Keratinocyte (primary cell): ENCODE data around the gene LARGE1. TPM values are rescaled to one million over a fixed set of nuclear protein-coding genes. Genes with fewer than 3 reads are reported as not detected.

Experiments
- DNase-seq: peaks from one replicate; pipeline ENCODE4 v3.0.0-alpha.2; 2011; ENCODE audit warnings: low read depth, missing footprints, low spot score
- FAIRE-seq: peaks from 2 replicates; lab custom pipeline; 2011; peaks lifted over from hg19 to GRCh38; lab: Jason Lieb, UNC
- H2AFZ ChIP-seq: 2 replicates; pipeline ENCODE4 v1.6.0; 2012; ENCODE audit warnings: low read length, control low read depth, inconsistent platforms; ENCODE audit not compliant: control insufficient read depth
- H3K27ac ChIP-seq: 2 replicates; pipeline ENCODE4 v1.5.1; 2011; ENCODE audit warnings: low read length; ENCODE audit not compliant: control insufficient read depth, insufficient read depth
- H3K27me3 ChIP-seq: 3 replicates; pipeline ENCODE4 v1.6.0; 2011; ENCODE audit warnings: low read length; ENCODE audit not compliant: control insufficient read depth, insufficient read depth; ENCODE audit errors: extremely low read depth
- H3K36me3 ChIP-seq, 2 experiments: 2 replicates in 1 of 2; 3 replicates in 1 of 2; pipeline ENCODE4 v1.5.1; 2011; ENCODE audit warnings: low read length in 2 of 2, mild to moderate bottlenecking in 1 of 2; ENCODE audit not compliant: control insufficient read depth in 2 of 2, insufficient read depth in 2 of 2; ENCODE audit errors: extremely low read depth in 1 of 2
- H3K4me1 ChIP-seq: 3 replicates; pipeline ENCODE4 v1.5.1; 2011; ENCODE audit warnings: low read length; ENCODE audit not compliant: control insufficient read depth, insufficient read depth; ENCODE audit errors: extremely low read depth
- H3K4me2 ChIP-seq: 3 replicates; pipeline ENCODE4 v1.6.0; 2011; ENCODE audit warnings: low read depth, low read length; ENCODE audit not compliant: control insufficient read depth, insufficient read depth; ENCODE audit errors: extremely low read depth
- H3K4me3 ChIP-seq, 3 experiments: fragments of 200-600 bp in 1 of 3; sonication (generic) in 1 of 3; 2 replicates in 2 of 3; 3 replicates in 1 of 3; pipeline ENCODE4 v1.5.1; 2011 to 2016; ENCODE audit warnings: low read length in 3 of 3, mild to moderate bottlenecking in 3 of 3, control low read depth in 2 of 3, inconsistent platforms in 1 of 3, low read depth in 1 of 3, mixed read lengths in 1 of 3, mixed run types in 1 of 3, moderate library complexity in 1 of 3; ENCODE audit not compliant: control insufficient read depth in 2 of 3, insufficient read depth in 2 of 3; ENCODE audit errors: extremely low read depth in 1 of 3
- H3K79me2 ChIP-seq: 2 replicates; pipeline ENCODE4 v1.6.0; 2012; ENCODE audit warnings: low read length; ENCODE audit not compliant: control insufficient read depth, insufficient read depth
- H3K9ac ChIP-seq: 3 replicates; pipeline ENCODE4 v1.6.0; 2011; ENCODE audit warnings: low read length; ENCODE audit not compliant: control insufficient read depth, insufficient read depth; ENCODE audit errors: extremely low read depth
- H3K9me1 ChIP-seq: 3 replicates; pipeline ENCODE4 v1.6.0; 2011; ENCODE audit warnings: low read length; ENCODE audit not compliant: control insufficient read depth, insufficient read depth; ENCODE audit errors: extremely low read depth
- H3K9me3 ChIP-seq: 2 replicates; pipeline ENCODE4 v1.5.1; 2012; ENCODE audit warnings: low read depth, low read length; ENCODE audit not compliant: control insufficient read depth
- H4K20me1 ChIP-seq: 3 replicates; pipeline ENCODE4 v1.6.0; 2011; ENCODE audit warnings: low read length; ENCODE audit not compliant: control insufficient read depth, insufficient read depth; ENCODE audit errors: extremely low read depth
- CTCF ChIP-seq, 3 experiments: IDR thresholded peaks in 1 of 3; conservative IDR thresholded peaks in 1 of 3; optimal IDR thresholded peaks in 1 of 3; 2 replicates in 2 of 3; 3 replicates in 1 of 3; pipeline versions ENCODE3 to v1.5.1; 2011; ENCODE audit warnings: low read length in 3 of 3, mild to moderate bottlenecking in 3 of 3, moderate library complexity in 2 of 3, control low read depth in 1 of 3, inconsistent platforms in 1 of 3; ENCODE audit not compliant: insufficient read depth in 2 of 3; ENCODE audit errors: extremely low read depth in 1 of 3
- EZH2 ChIP-seq: IDR thresholded peaks from one replicate; pipeline ENCODE4 v1.6.1; 2012; ENCODE audit warnings: inconsistent platforms, mild to moderate bottlenecking, low read length, moderate library complexity
- dilution Hi-C: fragments of 300-500 bp; cut with MboI; formaldehyde crosslinking; loops from one replicate; pipeline ENCODE4 v1.7.0; 2020; ENCODE audit warnings: low sequenced_read_pairs; ENCODE audit not compliant: extremely low pct_ligation_motif_present
- polyA plus RNA-seq, 5 experiments: library from polyadenylated mRNA; depleted of rRNA in 3 of 5; stranded (reverse) in 3 of 5; stranded (forward) in 1 of 5; unstranded in 1 of 5; fragments of >200 nt; gene quantifications; 1 replicate in 1 of 5; 2 replicates in 3 of 5; 3 replicates in 1 of 5; pipeline versions ENCODE4 v1.2.1 to v1.2.3, GENCODE V29; 2011 to 2012; ENCODE audit warnings: missing spikeins in 2 of 5, low read depth in 1 of 5, low replicate concordance in 1 of 5

The LARGE1 gene
- polyA plus RNA-seq, 1 donor (not counting 4 experiments of a cell fraction or from before 2014, with no cell fraction given) = 4.5 TPM

- no peaks in the 10 kb centered on the region for H3K36me3 ChIP-seq
- H3K9me3 ChIP-seq = no peaks in the 10 kb centered on the region
- no peaks in the 10 kb centered on the region for H3K27me3 ChIP-seq
- H3K79me2 ChIP-seq = no peaks in the 10 kb centered on the region
- dilution Hi-C loops = no loop called here
- no peak overlapping the region for H2AFZ ChIP-seq
- no peak overlapping the region for H3K9ac ChIP-seq
- H3K4me2 ChIP-seq = no peak overlapping the region
- DNase-seq (no peak), FAIRE-seq (no peak)
- no peaks in the 10 kb centered on the region for H4K20me1 ChIP-seq
- no peak overlapping the region for H3K27ac ChIP-seq
- no peak for TF ChIP-seq EZH2
- no peak for TF ChIP-seq CTCF (optimal IDR thresholded peaks at IDR 0.05 in 1 of 3, IDR thresholded peaks at IDR 0.05 in 1 of 3, conservative IDR thresholded peaks at IDR 0.05 in 1 of 3; ENCODE audit: extremely low read depth in 1 of 3, insufficient read depth in 2 of 3, low read length in 3 of 3)
- no peaks in the 10 kb centered on the region for H3K9me1 ChIP-seq
- no peaks in the 10 kb centered on the region for H3K4me1 ChIP-seq
- H3K4me3 ChIP-seq = no peak overlapping the region
Observed at GRCh38 chr22:33487041-33487716, 433.1 kb downstream of the LARGE1 start.

- no peak overlapping the region for H3K4me2 ChIP-seq
- no peaks in the 10 kb centered on the region for H3K79me2 ChIP-seq
- no peaks in the 10 kb centered on the region for H4K20me1 ChIP-seq
- no peak overlapping the region for H3K27ac ChIP-seq
- no peak overlapping the region for H2AFZ ChIP-seq
- no peaks in the 10 kb centered on the region for H3K4me1 ChIP-seq
- H3K9me1 ChIP-seq = no peaks in the 10 kb centered on the region
- H3K9me3 ChIP-seq = no peaks in the 10 kb centered on the region
- H3K9ac ChIP-seq = no peak overlapping the region
- H3K4me3 ChIP-seq = no peak overlapping the region
- no peak for DNase-seq
- TF ChIP-seq EZH2 (no peak), CTCF (optimal IDR thresholded peaks at IDR 0.05 in 1 of 3, IDR thresholded peaks at IDR 0.05 in 1 of 3, conservative IDR thresholded peaks at IDR 0.05 in 1 of 3; ENCODE audit: extremely low read depth in 1 of 3, insufficient read depth in 2 of 3, low read length in 3 of 3) (no peak)
- dilution Hi-C loops = no loop called here
- H3K27me3 ChIP-seq = no peaks in the 10 kb centered on the region
- no peak for FAIRE-seq
- no peaks in the 10 kb centered on the region for H3K36me3 ChIP-seq
Observed at GRCh38 chr22:33481550-33481949, 438.7 kb downstream of the LARGE1 start.
